ENCODE data around the gene TMOD4.

- TF ChIP-seq ZNF512 (CRISPR knock-in tag; IDR thresholded peaks at IDR 0.05; ENCODE audit: borderline replicate concordance), result no peak
- no peak for TF ChIP-seq CTCF (IDR thresholded peaks at IDR 0.05)
- TF ChIP-seq CBFB (CRISPR knock-in tag; IDR thresholded peaks at IDR 0.05; ENCODE audit: low read depth), result no peak
- no peak for TF ChIP-seq SOX15 (CRISPR knock-in tag; IDR thresholded peaks at IDR 0.05)
- TF ChIP-seq NFYB (CRISPR knock-in tag; conservative IDR thresholded peaks at IDR 0.05; ENCODE audit: low read depth), result no peak
- TF ChIP-seq MYBL2 (CRISPR knock-in tag; IDR thresholded peaks at IDR 0.05), result no peak
- no peak for TF ChIP-seq NR2C2 (CRISPR knock-in tag; IDR thresholded peaks at IDR 0.05)
- no peak for TF ChIP-seq MLX (CRISPR knock-in tag; IDR thresholded peaks at IDR 0.05)
- no peak for TF ChIP-seq SMAD4 (CRISPR knock-in tag; IDR thresholded peaks at IDR 0.05)
- no peak for TF ChIP-seq KAT7 (CRISPR knock-in tag; IDR thresholded peaks at IDR 0.05; ENCODE audit: borderline replicate concordance)
- no peak for TF ChIP-seq EMX1 (CRISPR knock-in tag; IDR thresholded peaks at IDR 0.05)
- no peak for TF ChIP-seq USF2 (CRISPR knock-in tag; IDR thresholded peaks at IDR 0.05)
- TF ChIP-seq ZSCAN18 (CRISPR knock-in tag; IDR thresholded peaks at IDR 0.05), result no peak
Observed at GRCh38 chr1:151159373-151159772, 16.4 kb downstream of the TMOD4 start.
